ENCODE data around the gene SERPINA9. TPM values are rescaled to one million over a fixed set of nuclear protein-coding genes. Genes with fewer than 3 reads are reported as not detected.

SERPINA9 gene
- total RNA-seq, 1 experiment from 2014 or later: not detected

GRCh38 chr14:94455928-94456327, 20.1 kb downstream of the SERPINA9 start:
- Mint-ChIP-seq H3K4me1 (ENCODE audit: low read depth, unreplicated experiment) (peaks cover 11% of the 10 kb centered on the region), H3K36me3 (ENCODE audit: insufficient read depth, unreplicated experiment) (no peaks in the 10 kb centered on the region), H3K27me3 (ENCODE audit: insufficient read depth, unreplicated experiment) (no peaks in the 10 kb centered on the region), H3K27ac (ENCODE audit: unreplicated experiment) (no peak overlapping the region), H3K9me3 (ENCODE audit: unreplicated experiment) (no peaks in the 10 kb centered on the region), H3K4me3 (ENCODE audit: unreplicated experiment) (no peak overlapping the region)
- no peaks in the 10 kb centered on the region for H3K9me3 ChIP-seq
- CTCF ChIA-PET: no interaction called here
- H3K4me3 ChIP-seq (ENCODE audit: low read depth, low read length): no peak overlapping the region
- H3K4me1 ChIP-seq: 0 out of 2 replicates have a peak, but pooled peaks cover 2% of the 10 kb centered on the region
- TF ChIP-seq CTCF (IDR thresholded peaks at IDR 0.05; ENCODE audit: insufficient read depth in 1 of 2, low read depth in 1 of 2, low read length in 1 of 2, severe bottlenecking in 1 of 2, unreplicated experiment in 1 of 2): no peak
- POLR2A ChIA-PET: no interaction called here
- H3K27me3 ChIP-seq (replicated peaks; ENCODE audit: control insufficient read depth, insufficient read depth, low read length): no peaks in the 10 kb centered on the region
- no peaks in the 10 kb centered on the region for H3K36me3 ChIP-seq (ENCODE audit: control insufficient read depth, insufficient read depth, low read length)
- DNase-seq: no peak
- intact Hi-C loops (cut with micrococcal nuclease; ENCODE audit: unreplicated experiment): no loop called here
- BruUV-seq (replicated peaks): no TSS peak

GRCh38 chr14:94451826-94452225, 24.2 kb downstream of the SERPINA9 start:
- H3K36me3 Mint-ChIP-seq (ENCODE audit: insufficient read depth, unreplicated experiment): no peaks in the 10 kb centered on the region
- Histone ChIP-seq H3K9me3 (no peaks in the 10 kb centered on the region), H3K4me3 (ENCODE audit: low read depth, low read length) (no peak overlapping the region), H3K27me3 (replicated peaks; ENCODE audit: control insufficient read depth, insufficient read depth, low read length) (no peaks in the 10 kb centered on the region), H3K36me3 (ENCODE audit: control insufficient read depth, insufficient read depth, low read length) (no peaks in the 10 kb centered on the region), H3K4me1 (0 out of 2 replicates have a peak, but pooled peaks cover 6% of the 10 kb centered on the region)
- no peaks in the 10 kb centered on the region for H3K9me3 Mint-ChIP-seq (ENCODE audit: unreplicated experiment)
- no TSS peak for BruUV-seq (replicated peaks)
- H3K4me3 Mint-ChIP-seq (ENCODE audit: unreplicated experiment): no peak overlapping the region
- POLR2A ChIA-PET: no interaction called here
- H3K27me3 Mint-ChIP-seq (ENCODE audit: insufficient read depth, unreplicated experiment): no peaks in the 10 kb centered on the region
- no peak overlapping the region for H3K27ac Mint-ChIP-seq (ENCODE audit: unreplicated experiment)
- no peak for TF ChIP-seq CTCF (IDR thresholded peaks at IDR 0.05; ENCODE audit: insufficient read depth in 1 of 2, low read depth in 1 of 2, low read length in 1 of 2, severe bottlenecking in 1 of 2, unreplicated experiment in 1 of 2)
- CTCF ChIA-PET: no interaction called here
- intact Hi-C loops (cut with micrococcal nuclease; ENCODE audit: unreplicated experiment): no loop called here
- no peak for DNase-seq
- peaks cover 13% of the 10 kb centered on the region for H3K4me1 Mint-ChIP-seq (ENCODE audit: low read depth, unreplicated experiment)

GRCh38 chr14:94451091-94451771, 24.8 kb downstream of the SERPINA9 start:
- H3K36me3 ChIP-seq (ENCODE audit: control insufficient read depth, insufficient read depth, low read length): no peaks in the 10 kb centered on the region
- intact Hi-C loops (cut with micrococcal nuclease; ENCODE audit: unreplicated experiment): no loop called here
- no peaks in the 10 kb centered on the region for H3K9me3 Mint-ChIP-seq (ENCODE audit: unreplicated experiment)
- H3K4me3 ChIP-seq (ENCODE audit: low read depth, low read length): no peak overlapping the region
- no peaks in the 10 kb centered on the region for H3K27me3 ChIP-seq (replicated peaks; ENCODE audit: control insufficient read depth, insufficient read depth, low read length)
- 0 out of 2 replicates have a peak, but pooled peaks cover 6% of the 10 kb centered on the region for H3K4me1 ChIP-seq
- H3K9me3 ChIP-seq: no peaks in the 10 kb centered on the region
- H3K36me3 Mint-ChIP-seq (ENCODE audit: insufficient read depth, unreplicated experiment): no peaks in the 10 kb centered on the region
- no peaks in the 10 kb centered on the region for H3K27me3 Mint-ChIP-seq (ENCODE audit: insufficient read depth, unreplicated experiment)
- CTCF ChIA-PET: interaction anchor here (1.6 kb wide), 1 partner anchor 17 kb away, joined by 4 read pairs; no protein-coding TSS in a partner anchor
- no peak overlapping the region for H3K27ac Mint-ChIP-seq (ENCODE audit: unreplicated experiment)
- TF ChIP-seq CTCF (IDR thresholded peaks at IDR 0.05; ENCODE audit: insufficient read depth in 1 of 2, low read depth in 1 of 2, low read length in 1 of 2, severe bottlenecking in 1 of 2, unreplicated experiment in 1 of 2): no peak
- peak in 1 of 2 experiments; percentile 17 for DNase-seq
- BruUV-seq (replicated peaks): no TSS peak
- H3K4me1 Mint-ChIP-seq (ENCODE audit: low read depth, unreplicated experiment): peaks cover 13% of the 10 kb centered on the region
- H3K4me3 Mint-ChIP-seq (ENCODE audit: unreplicated experiment): no peak overlapping the region
- POLR2A ChIA-PET: no interaction called here
